NCI-H2081 treated with DMSO at 0.1 percent for 48 hours (cell line): ENCODE measurements around the gene SRPRA.
"Not testable (repeated sequence)": the region's sequence is repeated elsewhere in the genome, so short reads cannot be mapped to it uniquely, and the experiment has no call there.

Source experiments
- DNase-seq: peaks from one replicate; lab custom pipeline; 2025; lab: John Stamatoyannopoulos, UW

The SRPRA gene

GRCh38 chr11:126282736-126283591, 14.3 kb upstream of the SRPRA start, which contains the start of gene TIRAP:
Gene TIRAP (plus strand): TSS chr11:126283093. CDS start chr11:126290895, 7,802 bp downstream.
- DNase-seq: no peak

DNA sequence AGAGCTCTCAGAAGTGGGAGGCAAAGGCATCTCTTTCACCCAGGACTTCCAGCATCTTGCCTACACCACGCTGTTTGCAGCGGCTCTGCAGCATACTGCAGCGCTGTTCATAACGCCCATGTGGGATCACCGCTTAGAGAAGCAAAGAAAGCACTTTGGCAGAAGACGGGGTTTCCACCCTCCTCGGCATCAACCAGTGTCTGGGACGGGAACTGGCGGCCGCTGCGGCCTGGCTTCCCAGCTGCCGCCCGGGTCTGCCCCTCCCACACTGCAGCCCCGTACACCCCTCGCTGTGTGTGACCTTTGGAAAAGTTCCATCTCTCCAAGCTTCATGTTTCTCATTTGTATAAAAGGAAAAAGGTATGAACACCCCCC, 13.7 kb upstream of the SRPRA start:
- DNase-seq: no peak

GRCh38 chr11:126281666-126282175, 13.0 kb upstream of the SRPRA start:
- no peak for DNase-seq

- no peak for DNase-seq
Observed at GRCh38 chr11:126281245-126281644, 12.6 kb upstream of the SRPRA start.

DNA sequence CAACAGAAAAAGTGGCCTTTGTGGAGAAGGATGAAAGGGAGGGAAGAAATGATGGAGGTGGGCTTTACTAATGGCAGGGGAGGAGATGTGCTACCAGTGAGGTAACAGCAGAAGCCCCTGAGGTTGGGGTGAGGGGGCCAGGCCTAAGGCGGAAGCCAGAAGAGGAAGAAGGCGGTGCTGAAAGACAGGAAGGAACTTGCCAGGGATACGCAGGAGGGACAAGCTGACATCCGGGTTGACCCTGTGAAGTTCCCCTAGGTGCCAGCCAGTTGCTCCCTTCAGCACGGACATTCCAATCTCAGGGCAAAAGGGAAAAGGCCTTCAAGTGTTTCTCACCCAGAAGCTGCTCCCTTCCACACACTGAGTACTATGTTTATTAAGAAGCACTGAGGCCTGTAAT, 11.9 kb upstream of the SRPRA start:
- no peak for DNase-seq

DNA sequence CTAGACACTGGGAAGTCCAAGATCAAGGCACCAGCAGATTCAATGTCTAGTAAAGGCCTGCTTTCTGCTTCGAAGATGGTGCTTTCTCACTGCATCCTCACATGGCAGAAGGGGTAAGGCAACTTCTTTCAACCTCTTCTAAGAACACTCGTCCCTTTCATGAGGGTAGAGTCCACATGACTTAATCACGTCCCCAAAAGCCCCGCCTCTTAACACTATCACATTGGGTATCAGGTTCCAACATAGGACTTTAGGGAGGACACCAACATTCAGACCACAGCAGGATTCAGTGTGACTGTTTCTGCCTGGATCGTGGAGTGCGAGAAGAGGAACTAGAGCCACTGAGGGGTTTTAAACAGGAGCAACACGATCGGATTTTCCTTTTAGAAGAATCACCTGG, 10.5 kb upstream of the SRPRA start:
- DNase-seq: no peak

DNA sequence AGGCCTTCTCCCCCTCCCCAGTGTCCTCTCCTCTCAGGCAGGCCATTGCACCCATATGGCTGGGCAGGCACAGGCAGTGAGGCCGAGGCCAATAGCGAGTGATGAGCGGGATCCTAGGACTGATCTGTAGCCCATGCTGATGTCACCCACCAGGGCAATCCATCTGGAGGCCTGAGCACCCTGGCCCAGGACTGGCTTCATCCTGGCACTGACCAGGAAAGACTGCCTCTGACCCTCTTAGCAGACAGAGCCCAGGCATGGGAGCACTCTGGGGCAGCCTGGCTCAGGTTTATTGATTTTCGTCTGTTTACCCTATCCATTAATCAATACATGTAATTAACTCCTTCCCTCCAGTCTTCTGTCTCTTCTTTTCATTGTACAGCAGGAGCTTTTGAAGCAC, 9.1 kb upstream of the SRPRA start:
- no peak for DNase-seq

DNA sequence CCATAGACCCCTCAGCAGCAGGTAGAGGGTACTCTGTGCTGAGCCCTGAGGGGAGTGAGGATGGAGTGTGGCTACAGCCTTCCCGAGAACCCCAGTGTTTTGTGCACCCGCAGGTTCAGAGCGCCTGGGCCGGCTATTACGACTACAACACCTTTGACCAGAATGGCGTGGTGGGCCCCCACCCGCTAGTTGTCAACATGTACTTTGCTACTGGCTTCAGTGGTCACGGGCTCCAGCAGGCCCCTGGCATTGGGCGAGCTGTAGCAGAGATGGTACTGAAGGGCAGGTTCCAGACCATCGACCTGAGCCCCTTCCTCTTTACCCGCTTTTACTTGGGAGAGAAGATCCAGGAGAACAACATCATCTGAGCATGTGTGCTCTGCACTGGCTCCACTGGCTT, 8.6 kb upstream of the SRPRA start:
- DNase-seq: no peak

- DNase-seq: no peak
Observed at GRCh38 chr11:126268361-126268707, 361 bp downstream of the SRPRA start.

GRCh38 chr11:126267650-126268049, 1.0 kb downstream of the SRPRA start:
- DNase-seq: no peak

DNA sequence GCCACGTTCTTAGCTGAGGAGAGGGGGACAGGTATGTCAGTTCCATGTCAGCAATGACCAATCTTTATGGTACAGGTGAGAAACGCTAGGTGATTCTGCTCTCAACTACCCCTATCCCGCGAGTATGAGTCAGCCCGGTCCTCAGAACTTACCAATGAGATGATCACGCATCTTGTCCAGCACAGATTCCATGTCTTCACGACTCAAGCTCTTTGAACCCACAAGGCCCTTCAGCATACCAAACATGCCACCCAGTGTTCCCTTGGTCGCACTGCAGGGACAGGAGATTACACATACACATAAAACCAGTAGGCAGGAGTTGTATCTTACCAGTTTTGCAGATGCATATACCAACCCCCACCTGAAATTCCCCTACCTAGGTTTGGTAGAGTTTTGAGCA, 2.9 kb downstream of the SRPRA start:
- no peak for DNase-seq

DNA sequence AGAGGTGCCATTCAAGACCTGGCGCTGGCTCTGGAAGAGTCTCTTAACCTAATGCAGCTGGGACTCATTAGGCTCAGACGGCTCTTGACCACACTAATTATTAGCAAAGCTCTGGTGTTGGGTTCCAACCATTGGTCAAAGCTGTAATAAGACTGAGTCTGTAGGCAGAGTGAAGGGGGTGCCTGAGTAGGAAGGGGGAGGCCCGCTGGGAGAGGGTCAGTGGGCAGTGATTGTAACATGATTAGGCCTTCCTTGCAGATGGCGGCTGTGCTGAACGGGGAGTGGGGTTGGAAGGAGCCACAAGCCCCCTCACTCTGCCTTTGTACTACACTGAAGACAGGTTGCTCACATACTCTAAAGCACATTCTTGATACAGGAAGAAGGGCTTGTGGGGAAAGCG, 5.2 kb downstream of the SRPRA start:
- DNase-seq: no peak

DNA sequence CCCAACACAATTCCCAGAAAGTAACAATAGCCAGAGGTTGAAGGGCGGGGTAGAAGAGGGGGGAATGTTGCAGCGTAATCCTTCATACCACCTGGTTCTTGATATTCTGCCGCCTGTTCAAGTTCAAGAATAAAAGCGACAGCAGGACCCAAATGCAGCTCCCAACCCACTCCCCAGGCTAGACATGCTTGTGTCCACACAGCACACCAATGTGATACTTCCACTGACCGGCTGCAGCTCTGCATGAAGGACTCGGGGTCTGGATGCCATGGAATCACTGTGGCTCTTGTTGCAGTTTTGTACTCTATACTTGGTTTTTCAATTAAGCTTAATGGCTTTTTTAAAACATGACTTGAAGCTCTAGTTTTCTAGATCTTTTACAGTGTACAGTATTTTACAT, 6.5 kb downstream of the SRPRA start:
- DNase-seq: no peak

GRCh38 chr11:126257764-126258163, 10.9 kb downstream of the SRPRA start:
- no peak for DNase-seq

DNA sequence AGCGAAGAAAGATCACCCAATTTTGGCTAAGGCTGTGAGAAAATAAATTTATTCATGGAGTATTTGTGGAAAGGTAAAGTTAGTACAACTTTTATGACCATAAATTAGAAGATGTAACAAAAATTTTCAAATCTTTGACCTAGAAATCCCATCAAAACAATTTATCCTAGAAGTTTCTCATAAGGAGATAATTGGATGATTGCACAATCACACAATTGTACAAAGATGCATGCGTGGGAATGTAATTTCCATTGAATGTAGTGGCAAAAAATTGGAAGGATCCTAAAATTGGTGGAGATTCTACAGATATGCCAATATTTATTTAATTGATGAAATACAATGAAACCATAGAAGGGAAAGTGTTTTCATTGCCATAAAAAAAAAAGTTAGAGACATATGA, 11.6 kb downstream of the SRPRA start:
- no peak for DNase-seq

DNA sequence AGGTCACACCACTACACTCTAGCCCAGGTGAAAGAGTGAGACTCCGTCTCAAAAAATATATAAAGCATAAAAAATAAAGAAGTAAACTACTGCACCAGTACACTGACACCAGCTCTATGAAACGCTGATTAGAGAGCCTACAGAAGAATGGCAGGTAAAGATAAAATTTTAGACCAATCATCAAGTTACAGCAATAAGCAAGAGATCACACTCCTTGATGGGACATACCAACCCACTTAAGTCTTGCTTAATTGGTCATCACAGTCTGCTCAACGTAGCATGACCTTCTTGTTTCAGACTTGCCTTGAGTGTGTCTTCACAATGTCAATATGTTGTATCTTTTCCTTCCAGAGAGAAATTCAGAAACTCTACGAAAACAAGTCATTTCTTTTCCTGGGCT, 12.5 kb downstream of the SRPRA start:
- DNase-seq: no peak

GRCh38 chr11:126255507-126255906, 13.2 kb downstream of the SRPRA start:
- DNase-seq: not testable (repeated sequence)

DNA sequence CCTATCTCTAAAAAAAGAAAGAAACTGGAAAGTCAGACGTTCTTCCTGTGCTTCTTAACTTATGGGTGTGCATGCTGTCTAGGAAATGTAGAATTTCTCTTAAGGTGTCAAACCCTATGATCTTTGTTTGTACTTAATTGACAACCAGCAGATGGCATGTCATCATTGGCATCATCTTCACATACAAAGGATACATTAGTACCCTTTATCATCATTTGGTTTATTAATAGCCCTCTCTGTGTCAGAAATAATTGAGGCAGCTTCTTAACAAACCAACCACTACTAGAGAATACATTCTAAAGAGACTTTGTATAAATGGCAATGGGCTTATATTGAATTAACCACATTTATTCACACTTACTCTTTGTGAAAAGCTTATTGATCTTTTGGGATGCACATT, 13.9 kb downstream of the SRPRA start:
- DNase-seq: no peak

- no peak for DNase-seq
Observed at GRCh38 chr11:126253265-126253664, 15.4 kb downstream of the SRPRA start.

DNA sequence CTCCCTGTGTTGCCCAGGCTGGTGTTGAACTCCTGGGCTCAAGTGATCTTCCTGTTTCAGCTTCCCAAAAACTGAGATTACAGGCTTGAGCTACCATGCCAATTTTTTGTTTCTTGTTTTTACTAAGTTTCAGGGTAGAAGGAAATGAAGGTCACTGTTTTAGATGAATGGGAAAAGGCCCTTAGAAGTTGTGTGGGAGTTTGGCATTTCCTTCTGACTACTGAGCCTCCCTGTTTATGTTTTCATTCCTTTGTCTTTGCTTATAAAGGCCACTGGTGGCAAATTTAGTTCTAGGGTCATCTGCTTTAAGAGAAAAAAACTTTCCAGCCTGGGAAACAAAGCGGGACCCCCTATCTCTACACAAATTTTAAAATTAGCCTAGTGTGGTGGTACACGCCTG, 22.1 kb downstream of the SRPRA start:
- DNase-seq: no peak

DNA sequence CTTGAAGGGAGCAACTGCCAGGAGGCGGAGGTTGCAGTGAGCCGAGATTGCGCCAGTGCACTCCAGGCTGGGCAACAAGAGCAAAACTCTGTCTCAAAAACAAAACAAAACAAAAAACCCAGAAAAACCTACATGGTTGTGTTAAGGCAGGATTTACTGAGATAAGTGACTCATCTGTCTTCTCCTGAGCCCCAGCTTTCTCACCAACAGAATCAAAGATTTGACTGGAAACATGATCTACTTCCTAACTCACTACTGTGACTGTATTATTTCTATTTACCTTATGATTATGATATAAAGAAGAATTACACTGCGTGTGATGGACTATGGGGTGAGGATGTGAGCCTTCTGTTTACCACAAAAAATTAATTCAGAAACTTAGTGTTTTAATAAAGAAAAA, 35.3 kb downstream of the SRPRA start:
- no peak for DNase-seq

- no peak for DNase-seq
Observed at GRCh38 chr11:126232683-126233082, 36.0 kb downstream of the SRPRA start.

DNA sequence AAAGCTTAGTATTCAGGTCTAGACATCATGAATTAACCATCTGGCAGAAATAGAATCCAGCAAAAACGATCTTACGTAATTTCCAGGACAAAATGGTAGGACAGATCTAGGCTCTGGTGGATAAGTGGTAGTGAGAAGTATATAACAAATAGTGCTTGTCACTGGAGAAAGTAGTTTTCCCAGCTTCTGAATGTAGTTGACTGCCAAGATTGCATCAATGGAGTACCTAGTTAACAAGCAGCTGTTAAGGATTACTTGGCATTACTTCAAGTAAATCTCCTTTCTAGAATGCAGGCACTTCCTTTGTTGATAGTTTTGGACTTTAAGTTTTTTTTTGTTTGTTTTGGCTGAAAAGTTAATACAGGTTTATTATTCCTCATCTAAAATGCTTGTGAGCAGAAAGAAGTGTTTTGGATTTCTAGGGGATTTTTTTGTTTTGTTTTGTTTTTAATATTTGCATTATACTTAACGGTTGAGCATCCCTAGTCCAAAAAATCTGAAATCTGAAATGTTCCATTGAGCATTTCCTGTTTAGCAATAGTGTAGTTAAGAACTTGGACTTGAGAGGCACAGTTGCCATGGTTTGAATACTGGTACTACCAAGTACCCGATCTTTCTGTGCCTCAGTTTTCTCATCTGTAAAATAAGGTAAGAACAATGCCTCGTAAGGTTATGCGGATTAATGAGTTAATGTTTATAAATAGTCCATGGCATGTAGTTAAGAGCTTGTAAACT, 36.8 kb downstream of the SRPRA start:
- DNase-seq: no peak
